Type B pancreatic cell (in vitro differentiated cells): Measurements from ENCODE around the gene ELN. TPM values are rescaled to one million over a fixed set of nuclear protein-coding genes. Genes with fewer than 3 reads are reported as not detected.
A peak's percentile ranks its signal among the peaks of the same experiment; 100 is the strongest.

Experiments used
- DNase-seq: peaks from one replicate; pipeline ENCODE4 v3.0.0; 2021; ENCODE audit warnings: mixed read lengths; ENCODE audit not compliant: unreplicated experiment; ENCODE audit errors: extremely low spot score
- H3K27ac Mint-ChIP-seq: 2 replicates; pipeline ENCODE4 v1.8.0; 2021; ENCODE audit warnings: mild to moderate bottlenecking, mixed read lengths
- H3K27me3 Mint-ChIP-seq: 2 replicates; pipeline ENCODE4 v1.8.0; 2021; ENCODE audit warnings: mixed read lengths
- H3K36me3 Mint-ChIP-seq: 2 replicates; pipeline ENCODE4 v1.8.0; 2021; ENCODE audit warnings: mixed read lengths
- H3K4me1 Mint-ChIP-seq: one replicate; pipeline ENCODE4 v1.8.0; 2021; ENCODE audit warnings: mixed read lengths; ENCODE audit not compliant: unreplicated experiment
- H3K4me3 Mint-ChIP-seq: 2 replicates; pipeline ENCODE4 v1.8.0; 2021; ENCODE audit warnings: mild to moderate bottlenecking, mixed read lengths
- H3K9me3 Mint-ChIP-seq: 2 replicates; pipeline ENCODE4 v1.8.0; 2021; ENCODE audit warnings: mixed read lengths
- CTCF ChIP-seq: fragments of 200-600 bp; sonication (generic); conservative IDR thresholded peaks from 2 replicates; pipeline ENCODE4 v1.5.0; 2021; ENCODE audit warnings: antibody characterized with exemption, mild to moderate bottlenecking
- total RNA-seq: library from RNA; stranded (reverse); gene quantifications from 2 replicates; pipeline ENCODE4 v1.2.1, GENCODE V29; 2021; ENCODE audit warnings: low replicate concordance

Gene ELN
- total RNA-seq, 1 donor from 2014 or later, result 8.8 TPM

- Mint-ChIP-seq H3K36me3 (peaks cover 12% of the 10 kb centered on the region), H3K4me3 (no peak overlapping the region), H3K9me3 (no peaks in the 10 kb centered on the region), H3K27me3 (no peaks in the 10 kb centered on the region), H3K4me1 (peaks cover 14% of the 10 kb centered on the region), H3K27ac (no peak overlapping the region)
- no peak for TF ChIP-seq CTCF
- no peak for DNase-seq
These were observed 64.5 kb downstream of the ELN start for GRCh38 chr7:74092321-74092963.

- DNase-seq, result no peak
- H3K4me3 Mint-ChIP-seq, result no peak overlapping the region
- no peak overlapping the region for H3K27ac Mint-ChIP-seq
- no peaks in the 10 kb centered on the region for H3K27me3 Mint-ChIP-seq
- H3K36me3 Mint-ChIP-seq, result peaks cover 16% of the 10 kb centered on the region
- H3K4me1 Mint-ChIP-seq, result peaks cover 16% of the 10 kb centered on the region
- no peaks in the 10 kb centered on the region for H3K9me3 Mint-ChIP-seq
- no peak for TF ChIP-seq CTCF
These were observed 65.0 kb downstream of the ELN start for GRCh38 chr7:74092964-74093471.

- TF ChIP-seq CTCF, result no peak
- Mint-ChIP-seq H3K27ac (peak overlapping the region; percentile 83), H3K4me1 (peaks cover 18% of the 10 kb centered on the region), H3K27me3 (no peaks in the 10 kb centered on the region), H3K9me3 (no peaks in the 10 kb centered on the region), H3K36me3 (peaks cover 19% of the 10 kb centered on the region), H3K4me3 (peak overlapping the region; percentile 79)
- no peak for DNase-seq
These were observed 65.8 kb downstream of the ELN start for GRCh38 chr7:74093671-74094223.

- H3K4me3 Mint-ChIP-seq, result peak overlapping the region; percentile 80
- H3K27me3 Mint-ChIP-seq, result no peaks in the 10 kb centered on the region
- no peak for DNase-seq
- H3K36me3 Mint-ChIP-seq, result peaks cover 12% of the 10 kb centered on the region
- peak; percentile 47 for TF ChIP-seq CTCF
- H3K9me3 Mint-ChIP-seq, result no peaks in the 10 kb centered on the region
- H3K4me1 Mint-ChIP-seq, result peaks cover 18% of the 10 kb centered on the region
- H3K27ac Mint-ChIP-seq, result peak overlapping the region; percentile 83
These were observed 66.5 kb downstream of the ELN start for GRCh38 chr7:74094224-74095101.

GRCh38 chr7:74095135-74095534 is 67.2 kb downstream of the ELN start:
- H3K36me3 Mint-ChIP-seq, result peaks cover 8% of the 10 kb centered on the region
- no peak for TF ChIP-seq CTCF
- DNase-seq, result no peak
- no peaks in the 10 kb centered on the region for H3K27me3 Mint-ChIP-seq
- H3K4me1 Mint-ChIP-seq, result peaks cover 18% of the 10 kb centered on the region
- peak overlapping the region; percentile 78 for H3K27ac Mint-ChIP-seq
- H3K4me3 Mint-ChIP-seq, result peak overlapping the region; percentile 80
- no peaks in the 10 kb centered on the region for H3K9me3 Mint-ChIP-seq
